ENCODE data around the gene CDKL4.
A peak's percentile ranks its signal among the peaks of the same experiment; 100 is the strongest.
"Not testable (repeated sequence)": the region's sequence is repeated elsewhere in the genome, so short reads cannot be mapped to it uniquely, and the experiment has no call there.

Gene CDKL4

GRCh38 chr2:39142904-39143605 is 100.7 kb downstream of the CDKL4 start:
- no peak for DNase-seq (ENCODE audit: low read depth in 2 of 2)

GRCh38 chr2:39141334-39142271 is 102.2 kb downstream of the CDKL4 start:
- DNase-seq (ENCODE audit: low read depth in 2 of 2): no peak

- not testable (repeated sequence) for DNase-seq (ENCODE audit: low read depth in 2 of 2)
Observed at GRCh38 chr2:39140948-39141333, 102.8 kb downstream of the CDKL4 start.

GRCh38 chr2:39140322-39140847 is 103.4 kb downstream of the CDKL4 start:
- DNase-seq (ENCODE audit: low read depth in 2 of 2): no peak

GRCh38 chr2:39139511-39140237 is 104.1 kb downstream of the CDKL4 start:
- DNase-seq (ENCODE audit: low read depth in 2 of 2): no peak

GRCh38 chr2:39138837-39139211 is 104.9 kb downstream of the CDKL4 start:
- no peak for DNase-seq (ENCODE audit: low read depth in 2 of 2)

GRCh38 chr2:39138187-39138836 is 105.5 kb downstream of the CDKL4 start:
- not testable (repeated sequence) for DNase-seq (ENCODE audit: low read depth in 2 of 2)

- no peak for DNase-seq (ENCODE audit: low read depth in 2 of 2)
Observed at GRCh38 chr2:39136799-39137198, 107.0 kb downstream of the CDKL4 start.

GRCh38 chr2:39135690-39136259 is 108.0 kb downstream of the CDKL4 start:
- DNase-seq (ENCODE audit: low read depth in 2 of 2): no peak

GRCh38 chr2:39133215-39133851 is 110.4 kb downstream of the CDKL4 start:
- DNase-seq (ENCODE audit: low read depth in 2 of 2): no peak

- DNase-seq (ENCODE audit: low read depth in 2 of 2): peak; percentile 38 to 64
Observed at GRCh38 chr2:39128919-39129391, 114.8 kb downstream of the CDKL4 start.

- DNase-seq (ENCODE audit: low read depth in 2 of 2): peak; percentile 20 to 42
Observed at GRCh38 chr2:39127973-39128372, 115.8 kb downstream of the CDKL4 start.

All from stimulated activated CD4-positive, alpha-beta T cell treated with anti-CD3 and anti-CD28 coated beads, Interleukin-4, amount 100 ng/mL, for 48 hours (primary cell).